A549 (cell line): ENCODE results near the gene STXBP6. TPM values are rescaled to one million over a fixed set of nuclear protein-coding genes. Genes with fewer than 3 reads are reported as not detected.

Experiments
- ATAC-seq, 2 experiments: fragments of 200-7000 bp in 1 of 2; fragments of >200 bp in 1 of 2; cut with Nextera tagmentation in 1 of 2; cut with Tn5 transposase in 1 of 2; 3 replicates each; pipeline versions ENCODE4 v1.8.0 to v1.9.1; 2018 to 2020; ENCODE audit warnings: mild to moderate bottlenecking in 1 of 2, moderate library complexity in 1 of 2
- CTCF ChIA-PET: fragments of 300-600 bp; sonication (Branson Sonifier 250); formaldehyde crosslinking; extraction: SDS; loops from one replicate; lab custom pipeline; 2021; ENCODE audit warnings: antibody characterized with exemption, inconsistent platforms; lab: Yijun Ruan, JAX
- POLR2A ChIA-PET: fragments of 350-600 bp; formaldehyde crosslinking; extraction: SDS; loops from one replicate; lab custom pipeline; 2021; ENCODE audit warnings: antibody characterized with exemption, inconsistent platforms; lab: Yijun Ruan, JAX
- DNase-seq, 2 experiments: peaks; one replicate each; pipeline versions ENCODE4 v3.0.0 to v3.0.0-alpha.2; 2011 to 2016; ENCODE audit warnings: low read depth in 1 of 2, low spot score in 1 of 2
- FAIRE-seq: peaks from 2 replicates; lab custom pipeline; 2011; peaks lifted over from hg19 to GRCh38; lab: Jason Lieb, UNC
- H3K27ac ChIP-seq, 2 experiments: fragments of >200 bp; sonication (Bioruptor Twin); formaldehyde crosslinking; 3 replicates each; pipeline ENCODE4 v1.5.1; 2016 to 2017
- H3K4me1 ChIP-seq: fragments of >200 bp; sonication (Bioruptor Twin); formaldehyde crosslinking; 3 replicates; pipeline ENCODE4 v1.6.1; 2016
- H3K4me2 ChIP-seq: fragments of >200 bp; sonication (Bioruptor Twin); formaldehyde crosslinking; 3 replicates; pipeline ENCODE4 v1.6.1; 2016
- H3K4me3 ChIP-seq: fragments of >200 bp; sonication (Bioruptor Twin); formaldehyde crosslinking; 3 replicates; pipeline ENCODE4 v1.5.1; 2016
- H3K9me3 ChIP-seq: fragments of >200 bp; sonication (Bioruptor Twin); formaldehyde crosslinking; 3 replicates; pipeline ENCODE4 v1.6.1; 2016
- ATOH8 ChIP-seq: fragments of 250-450 bp; sonication (Bioruptor Pico); IDR thresholded peaks from 2 replicates; pipeline ENCODE4 v1.5.0; 2020; ENCODE audit warnings: low read depth, mild to moderate bottlenecking, moderate library complexity
- CBX2 ChIP-seq: fragments of 200-600 bp; sonication (generic); IDR thresholded peaks from 2 replicates; pipeline ENCODE4 v1.6.1; 2016; ENCODE audit warnings: low read depth, mild to moderate bottlenecking, borderline replicate concordance
- CEBPB ChIP-seq, 2 experiments: fragments of >200 bp in 1 of 2; sonication (Bioruptor Twin) in 1 of 2; formaldehyde crosslinking in 1 of 2; IDR thresholded peaks; 2 replicates each; pipeline ENCODE4 v1.6.1; 2012 to 2016
- CHD4 ChIP-seq: fragments of 200-600 bp; sonication (generic); IDR thresholded peaks from 2 replicates; pipeline ENCODE4 v1.6.1; 2016; ENCODE audit warnings: antibody characterized with exemption, mild to moderate bottlenecking, borderline replicate concordance
- EHMT2 ChIP-seq: fragments of 200-600 bp; sonication (generic); IDR thresholded peaks from 2 replicates; pipeline ENCODE4 v1.6.1; 2016; ENCODE audit warnings: antibody characterized with exemption, low read depth, mild to moderate bottlenecking, moderate library complexity
- ELK1 ChIP-seq: fragments of 150-350 bp; IDR thresholded peaks from 2 replicates; pipeline ENCODE4 v1.6.1; 2014; ENCODE audit warnings: low read depth, mild to moderate bottlenecking, low read length
- EP300 ChIP-seq, 2 experiments: fragments of >200 bp; sonication (Bioruptor Twin); formaldehyde crosslinking; IDR thresholded peaks; 2 replicates in 1 of 2; 3 replicates in 1 of 2; pipeline ENCODE4 v1.6.1; 2016 to 2017
- ESRRA ChIP-seq: fragments of 150-350 bp; IDR thresholded peaks from 2 replicates; pipeline ENCODE4 v1.6.1; 2014; ENCODE audit warnings: mild to moderate bottlenecking, low read length, borderline replicate concordance
- GATA3 ChIP-seq: IDR thresholded peaks from 2 replicates; pipeline ENCODE4 v1.6.1; 2012; ENCODE audit warnings: borderline replicate concordance
- HES2 ChIP-seq: fragments of >200 bp; sonication (Bioruptor Twin); formaldehyde crosslinking; IDR thresholded peaks from 2 replicates; pipeline ENCODE4 v1.6.1; 2016
- HOXB13 ChIP-seq: fragments of 250-450 bp; sonication (Bioruptor Pico); IDR thresholded peaks from 2 replicates; pipeline ENCODE4 v1.5.0; 2020; ENCODE audit warnings: low read depth, mild to moderate bottlenecking, moderate library complexity
- JUNB ChIP-seq: fragments of >200 bp; sonication (Bioruptor Twin); formaldehyde crosslinking; IDR thresholded peaks from 2 replicates; pipeline ENCODE4 v1.6.1; 2016
- MAFK ChIP-seq: fragments of 450-650 bp; IDR thresholded peaks from 2 replicates; pipeline ENCODE4 v1.6.1; 2014; ENCODE audit not compliant: partially characterized antibody
- MYC ChIP-seq: IDR thresholded peaks from 2 replicates; pipeline ENCODE4 v1.6.1; 2012; ENCODE audit warnings: mild to moderate bottlenecking, inconsistent platforms, low read length, improper control_type of control experiment, borderline replicate concordance
- PHF8 ChIP-seq: fragments of 200-600 bp; sonication (generic); IDR thresholded peaks from 2 replicates; pipeline ENCODE4 v1.6.1; 2016; ENCODE audit warnings: low read depth, mild to moderate bottlenecking, antibody characterized with exemption, moderate library complexity, borderline replicate concordance
- POLR2AphosphoS2 ChIP-seq: conservative IDR thresholded peaks from 2 replicates; pipeline ENCODE4 v1.6.1; 2012; ENCODE audit warnings: low read length, improper control_type of control experiment, inconsistent platforms
- RAD21 ChIP-seq, 2 experiments: fragments of >200 bp in 1 of 2; sonication (Bioruptor Twin) in 1 of 2; formaldehyde crosslinking in 1 of 2; IDR thresholded peaks in 1 of 2; conservative IDR thresholded peaks in 1 of 2; 2 replicates in 1 of 2; 3 replicates in 1 of 2; pipeline ENCODE4 v1.6.1; 2012 to 2018; ENCODE audit warnings: inconsistent platforms in 1 of 2
- RARB ChIP-seq: fragments of 250-450 bp; sonication (Bioruptor Pico); IDR thresholded peaks from 2 replicates; pipeline ENCODE4 v1.8.0; 2021; ENCODE audit warnings: mild to moderate bottlenecking, moderate library complexity
- TFCP2L1 ChIP-seq: fragments of 250-450 bp; sonication (Bioruptor Pico); IDR thresholded peaks from 2 replicates; pipeline ENCODE4 v1.5.0; 2021; ENCODE audit warnings: mild to moderate bottlenecking
- USF2 ChIP-seq: fragments of 450-650 bp; IDR thresholded peaks from 2 replicates; pipeline ENCODE4 v1.6.1; 2014; ENCODE audit warnings: antibody characterized with exemption
- ZFP36 ChIP-seq: fragments of 450-650 bp; IDR thresholded peaks from 2 replicates; pipeline ENCODE4 v1.6.1; 2014; ENCODE audit warnings: borderline replicate concordance; ENCODE audit not compliant: partially characterized antibody
- ZNF302 ChIP-seq: fragments of 250-450 bp; sonication (Bioruptor Pico); IDR thresholded peaks from 2 replicates; pipeline ENCODE4 v1.9.0; 2021; ENCODE audit warnings: inconsistent platforms, mild to moderate bottlenecking, moderate library complexity
- WGBS: methylation state at CpG from one replicate; pipeline ENCODE4 v1.1.6; 2017; ENCODE audit errors: missing lambda C conversion rate; 5-methylcytosine and 5-hydroxymethylcytosine counted together
- polyA plus RNA-seq, 4 experiments: library from polyadenylated mRNA; depleted of rRNA in 3 of 4; stranded (reverse); fragments of >200 nt; fragmentation: RNase III in 1 of 4; extraction: RNeasy Plus Mini Kit Qiagen cat#74134 plus additional on column Dnase treatment in 1 of 4; gene quantifications; 2 replicates in 3 of 4; 3 replicates in 1 of 4; pipeline ENCODE4 v1.2.3, GENCODE V29; 2011 to 2017

STXBP6 gene
- polyA plus RNA-seq, 2 of the 4 experiments (the other 2 are of a cell fraction) = 1.7 to 6.3 TPM

- ATAC-seq (no peak), DNase-seq (no peak), FAIRE-seq (no peak)
- TF ChIP-seq MAFK = no peak
- no peak for TF ChIP-seq CHD4
- no peak for TF ChIP-seq CBX2
- TF ChIP-seq USF2 = no peak
- TF ChIP-seq ELK1 = no peak
- TF ChIP-seq RAD21 (conservative IDR thresholded peaks at IDR 0.05 in 1 of 2, IDR thresholded peaks at IDR 0.05 in 1 of 2) = no peak
- ChIA-PET CTCF (no interaction called here), POLR2A (no interaction called here)
- H3K4me1 ChIP-seq = peaks cover 2% of the 10 kb centered on the region; the same call in 1 of the 3 replicates
- no peak overlapping the region for H3K4me3 ChIP-seq
- H3K4me2 ChIP-seq = no peak overlapping the region
- no peaks in the 10 kb centered on the region for H3K9me3 ChIP-seq
- H3K27ac ChIP-seq = no peak overlapping the region
- WGBS = 75% methylated on average over 2 of the region's 2 CpGs
Measured at GRCh38 chr14:25001601-25002000, 48.3 kb downstream of the STXBP6 start.

GRCh38 chr14:25001156-25001555 is 48.8 kb downstream of the STXBP6 start:
- CTCF ChIA-PET = no interaction called here
- DNase-seq (no peak), FAIRE-seq (no peak), ATAC-seq (no peak)
- POLR2A ChIA-PET = no interaction called here
- Histone ChIP-seq H3K4me2 (no peak overlapping the region), H3K4me3 (no peak overlapping the region), H3K9me3 (no peaks in the 10 kb centered on the region), H3K4me1 (no peaks in the 10 kb centered on the region), H3K27ac (no peak overlapping the region)
- WGBS = 61% methylated on average over 1 of the region's 1 CpG
- no peak for TF ChIP-seq HES2
- TF ChIP-seq EHMT2 = no peak
- no peak for TF ChIP-seq HOXB13
- TF ChIP-seq GATA3 = no peak
- TF ChIP-seq POLR2AphosphoS2 = no peak
- no peak for TF ChIP-seq ZNF302 (CRISPR knock-in tag)
- TF ChIP-seq PHF8 = no peak
- no peak for TF ChIP-seq MYC
- TF ChIP-seq RARB (CRISPR knock-in tag) = no peak
- no peak for TF ChIP-seq ZFP36
- no peak for TF ChIP-seq CEBPB (IDR thresholded peaks at IDR 0.05)
- no peak for TF ChIP-seq ATOH8 (CRISPR knock-in tag)
- TF ChIP-seq EP300 (IDR thresholded peaks at IDR 0.05) = no peak
- TF ChIP-seq JUNB = no peak
- no peak for TF ChIP-seq TFCP2L1

GRCh38 chr14:24999157-24999556 is 50.8 kb downstream of the STXBP6 start:
- DNase-seq (no peak), ATAC-seq (no peak), FAIRE-seq (no peak)
- CTCF ChIA-PET = interaction anchor here (0.9 to 2.0 kb wide), 3 partner anchors 9 to 28 kb away, joined by 5 read pairs; no protein-coding TSS in a partner anchor
- Histone ChIP-seq H3K4me3 (no peak overlapping the region), H3K4me1 (no peaks in the 10 kb centered on the region), H3K4me2 (no peak overlapping the region), H3K27ac (no peak overlapping the region), H3K9me3 (no peaks in the 10 kb centered on the region)
- WGBS = 72% methylated on average over 4 of the region's 4 CpGs
- TF ChIP-seq MYC (no peak), ESRRA (no peak)
- POLR2A ChIA-PET = no interaction called here
